Measurements from ENCODE around the gene NCK1. TPM values are rescaled to one million over a fixed set of nuclear protein-coding genes. Genes with fewer than 3 reads are reported as not detected.
A peak's percentile ranks its signal among the peaks of the same experiment; 100 is the strongest.

The NCK1 gene
- 11.4 and 25.2 TPM in 2 replicates for total RNA-seq

DNA sequence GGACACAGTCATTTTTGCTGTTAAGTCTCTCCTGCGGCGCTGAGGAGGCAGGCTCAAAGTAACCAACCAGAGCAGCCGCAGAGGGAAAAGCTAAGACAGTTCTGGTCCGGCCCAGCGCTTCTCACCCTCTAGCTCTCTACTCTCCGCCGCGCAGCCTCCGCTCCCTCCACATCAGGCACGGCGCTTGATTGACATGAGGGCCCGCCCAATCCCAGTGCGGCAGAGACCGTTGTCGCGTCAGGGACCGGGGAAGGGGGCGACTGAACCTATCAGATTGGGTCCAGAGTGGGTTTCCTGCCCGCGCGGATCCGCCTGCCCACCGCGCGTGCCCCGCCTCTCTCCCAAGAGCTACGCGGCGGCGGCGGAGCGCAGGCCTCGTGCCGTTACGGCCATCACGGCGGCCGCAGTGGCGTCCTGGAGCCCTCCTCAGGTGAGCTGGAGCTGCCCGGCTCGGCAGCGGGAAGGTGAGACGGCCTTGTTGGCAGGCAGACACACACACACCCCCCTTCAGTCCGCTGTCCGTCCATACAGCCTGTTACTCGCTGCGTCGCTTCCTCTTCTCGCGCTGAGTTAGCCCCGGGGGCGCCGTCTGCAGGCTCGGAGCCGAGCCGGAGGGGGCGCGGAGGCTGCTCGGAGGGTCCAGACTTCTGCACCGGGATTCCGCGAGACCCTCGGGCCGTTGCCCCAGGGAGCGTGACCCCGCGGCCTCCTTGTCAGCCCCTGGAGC lies at the start of gene NCK1:
Gene NCK1 (plus strand): TSS at position 319 of the 727 bp plus-strand sequence. CDS start 65,794 bp downstream, outside the sequence.
- H3K4me3 ChIP-seq (ENCODE audit: low read depth, low read length): peak within 1 kb of the TSS; percentile 91
- TF ChIP-seq CTCF (conservative IDR thresholded peaks at IDR 0.05; ENCODE audit: low read depth, low read length): no peak
- peak; percentile 65 for DNase-seq (ENCODE audit: low read depth)

DNA sequence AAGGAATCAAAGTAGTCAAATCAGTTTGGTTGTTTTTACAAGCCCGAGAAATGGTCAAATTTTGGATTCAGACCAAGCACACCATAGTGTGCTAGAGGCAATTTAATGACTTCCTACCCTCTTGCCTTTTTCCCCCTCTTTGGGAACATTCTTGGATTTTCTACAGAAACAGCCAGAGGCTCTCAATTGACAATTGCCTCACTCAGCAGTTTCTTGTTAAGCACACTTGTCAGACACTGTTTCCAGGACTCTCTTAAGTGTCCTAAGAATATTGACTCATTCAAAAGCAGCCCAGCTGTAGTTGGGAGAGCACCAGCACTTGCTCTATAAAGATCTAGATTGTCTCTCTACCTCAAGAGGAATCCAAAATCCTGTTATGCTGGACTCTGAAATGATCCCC lies 44.6 kb upstream of the NCK1 start:
- TF ChIP-seq CTCF (conservative IDR thresholded peaks at IDR 0.05; ENCODE audit: low read depth, low read length): no peak
- DNase-seq (ENCODE audit: low read depth): no peak
- no peak overlapping the region for H3K4me3 ChIP-seq (ENCODE audit: low read depth, low read length)

GRCh38 chr3:136818191-136818768 lies 43.7 kb upstream of the NCK1 start:
- H3K4me3 ChIP-seq (ENCODE audit: low read depth, low read length): peak overlapping the region; percentile 88
- no peak for TF ChIP-seq CTCF (conservative IDR thresholded peaks at IDR 0.05; ENCODE audit: low read depth, low read length)
- DNase-seq (ENCODE audit: low read depth): peak; percentile 65

- DNase-seq (ENCODE audit: low read depth): no peak
- H3K4me3 ChIP-seq (ENCODE audit: low read depth, low read length): peak within 1 kb of the TSS; percentile 88
- no peak for TF ChIP-seq CTCF (conservative IDR thresholded peaks at IDR 0.05; ENCODE audit: low read depth, low read length)
Measured at GRCh38 chr3:136818769-136819391, 43.1 kb upstream of the NCK1 start, which contains the start of gene SLC35G2. TSS of gene SLC35G2 (plus strand) at chr3:136819126. CDS start at chr3:136854461, 35,335 bp downstream.

GRCh38 chr3:136819392-136819730 lies 42.6 kb upstream of the NCK1 start:
- DNase-seq (ENCODE audit: low read depth): no peak
- no peak for TF ChIP-seq CTCF (conservative IDR thresholded peaks at IDR 0.05; ENCODE audit: low read depth, low read length)
- H3K4me3 ChIP-seq (ENCODE audit: low read depth, low read length): peak overlapping the region; percentile 88

DNA sequence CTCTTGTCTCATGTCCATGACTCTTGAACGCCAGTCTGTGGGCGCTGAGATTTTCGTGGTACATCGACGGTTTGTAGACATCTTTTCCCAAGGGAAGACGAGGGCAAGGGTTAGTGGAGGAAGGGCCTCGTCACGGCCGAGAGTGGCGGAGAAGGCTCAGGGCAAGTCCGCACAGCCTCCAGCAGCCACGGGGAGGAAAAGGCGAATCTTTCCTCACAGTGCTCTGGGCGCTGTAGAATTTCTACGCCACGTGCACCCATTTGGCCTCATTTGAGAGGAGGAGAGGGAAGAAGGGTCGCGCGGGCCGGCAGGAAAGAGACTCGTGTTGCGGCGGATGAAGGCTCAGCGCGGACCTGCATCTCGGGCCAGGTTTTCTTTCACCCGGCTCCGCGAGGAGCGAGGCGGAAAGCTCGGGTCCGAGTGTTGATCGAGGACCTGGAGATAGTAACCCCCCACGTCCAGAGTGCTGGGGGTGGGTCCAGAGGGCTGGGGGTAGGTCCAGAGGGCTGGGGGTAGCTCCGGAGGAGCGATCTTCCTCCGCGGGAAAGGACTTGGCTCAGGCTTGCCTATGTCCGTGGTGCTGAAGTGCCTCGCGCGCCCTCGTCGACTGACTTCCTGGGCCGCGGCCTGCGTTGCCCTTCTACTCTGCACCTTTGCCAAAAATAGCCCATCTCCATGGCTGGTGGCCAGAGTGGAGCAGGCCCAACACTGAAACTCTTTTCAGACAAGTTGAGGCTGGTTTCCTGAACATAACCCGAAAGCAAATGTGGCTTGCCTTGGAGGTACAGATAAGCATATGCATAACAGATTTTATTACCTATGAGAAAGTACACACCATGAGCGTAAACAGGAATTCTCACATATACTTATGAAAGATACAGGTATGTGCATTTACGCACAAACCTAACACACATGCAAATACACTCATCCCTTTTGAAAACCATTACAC lies 42.0 kb upstream of the NCK1 start:
- H3K4me3 ChIP-seq (ENCODE audit: low read depth, low read length): peak overlapping the region; percentile 88
- no peak for DNase-seq (ENCODE audit: low read depth)
- TF ChIP-seq CTCF (conservative IDR thresholded peaks at IDR 0.05; ENCODE audit: low read depth, low read length): no peak

Measured in epithelial cell of proximal tubule (primary cell).